ENCODE results near the gene NOS1AP.

DNA sequence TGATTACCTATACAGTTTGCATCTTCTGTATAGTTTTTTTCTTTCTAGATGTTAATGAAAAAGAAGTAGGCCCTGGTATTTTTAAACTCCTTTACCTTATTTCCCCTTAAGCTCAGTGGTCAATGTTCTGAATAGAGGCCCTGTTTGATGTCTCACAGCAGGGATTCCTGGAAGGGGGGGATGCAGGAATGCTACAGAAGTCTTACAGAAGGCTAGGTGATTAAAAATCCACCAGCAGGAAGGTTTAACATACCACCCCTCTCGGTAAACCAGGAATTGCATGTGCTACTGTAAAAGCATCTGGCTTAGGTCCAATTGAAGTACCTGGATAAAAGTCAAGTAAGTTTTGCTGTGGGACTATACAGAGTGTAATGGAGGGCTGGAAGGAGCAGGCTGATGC is 78.3 kb downstream of the NOS1AP start:
- TF ChIP-seq CTCF (conservative IDR thresholded peaks at IDR 0.05 in 1 of 2, IDR thresholded peaks at IDR 0.05 in 1 of 2; ENCODE audit: extremely low read depth in 1 of 2, insufficient read depth in 1 of 2, low read depth in 1 of 2, low read length in 2 of 2) (no peak), EZH2 (IDR thresholded peaks at IDR 0.05; ENCODE audit: borderline replicate concordance, low read length) (no peak)
